SIG-M5 treated with dmso at 0.1 percent for 504 hours (cell line): ENCODE measurements around the gene POLG2.
"Not testable (repeated sequence)": the region's sequence is repeated elsewhere in the genome, so short reads cannot be mapped to it uniquely, and the experiment has no call there.

ENCODE experiments used
- DNase-seq: peaks from one replicate; lab custom pipeline; 2025; ENCODE audit not compliant: unreplicated experiment; lab: John Stamatoyannopoulos, UW

Gene POLG2

DNA sequence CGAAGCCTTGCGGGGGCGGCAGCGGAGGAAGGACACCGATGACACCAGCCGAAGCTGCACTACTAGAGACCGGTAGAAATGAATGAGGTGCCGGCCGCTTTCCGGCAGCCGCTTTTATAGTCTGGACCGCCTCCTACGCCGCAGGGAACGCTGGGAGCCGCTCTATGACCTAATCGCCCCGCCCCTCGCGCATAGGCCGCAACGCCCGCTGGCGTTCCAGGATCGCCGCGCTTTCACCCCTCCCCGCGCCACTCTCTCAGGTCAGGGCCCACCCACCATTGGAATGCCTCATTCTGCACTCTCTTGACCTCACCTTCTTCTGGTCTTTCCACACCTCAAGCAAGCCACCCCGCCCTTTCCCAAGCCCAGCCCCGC lies 9.3 kb upstream of the POLG2 start, which contains the start of gene DDX5:
Gene DDX5, minus strand, starts transcription at position 89 of the 375 bp plus-strand sequence. CDS start 170 bp downstream, outside the sequence.
- peak; percentile 100 for DNase-seq

DNA sequence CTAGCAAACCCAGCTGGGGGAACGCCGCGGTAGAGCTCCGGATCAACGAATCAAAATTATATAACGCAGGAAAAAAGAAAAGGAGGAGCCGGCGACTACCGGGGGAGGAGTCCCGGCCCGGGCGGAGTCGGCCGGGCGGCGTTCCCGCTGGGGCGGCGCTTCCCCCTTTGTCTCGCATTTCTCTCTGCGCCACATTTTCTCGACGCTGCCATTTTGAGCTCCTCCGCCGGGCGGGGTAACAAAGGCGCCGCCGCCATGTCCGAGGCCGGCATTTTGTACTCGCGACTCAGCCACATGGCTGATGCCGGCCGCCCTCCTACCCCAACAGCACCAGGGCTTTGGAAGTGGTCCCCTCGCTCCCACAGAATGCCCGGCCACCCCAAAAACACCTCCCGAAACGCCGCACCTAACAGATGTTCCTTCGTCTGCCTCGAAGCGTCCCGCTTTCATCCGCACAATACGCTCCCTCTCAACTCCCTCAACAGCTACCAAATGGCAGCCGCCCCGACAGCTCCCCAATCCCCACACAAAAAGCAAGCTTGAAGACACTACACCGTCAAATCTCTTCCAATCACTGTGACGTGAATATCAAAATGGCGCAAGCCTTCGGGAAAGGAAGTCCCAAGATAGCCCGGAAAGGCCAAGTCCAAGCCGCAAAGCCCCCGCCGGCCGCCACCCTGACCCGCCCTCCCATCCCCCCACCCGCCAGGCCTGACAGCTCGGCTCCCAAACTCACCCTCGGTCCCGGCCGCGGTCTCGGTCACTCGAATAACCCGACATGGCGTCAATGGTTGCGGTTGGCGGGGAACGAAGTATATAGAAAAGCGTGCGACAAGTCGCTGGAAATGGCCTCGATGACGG lies 8.7 kb upstream of the POLG2 start:
- peak; percentile 87 for DNase-seq

DNA sequence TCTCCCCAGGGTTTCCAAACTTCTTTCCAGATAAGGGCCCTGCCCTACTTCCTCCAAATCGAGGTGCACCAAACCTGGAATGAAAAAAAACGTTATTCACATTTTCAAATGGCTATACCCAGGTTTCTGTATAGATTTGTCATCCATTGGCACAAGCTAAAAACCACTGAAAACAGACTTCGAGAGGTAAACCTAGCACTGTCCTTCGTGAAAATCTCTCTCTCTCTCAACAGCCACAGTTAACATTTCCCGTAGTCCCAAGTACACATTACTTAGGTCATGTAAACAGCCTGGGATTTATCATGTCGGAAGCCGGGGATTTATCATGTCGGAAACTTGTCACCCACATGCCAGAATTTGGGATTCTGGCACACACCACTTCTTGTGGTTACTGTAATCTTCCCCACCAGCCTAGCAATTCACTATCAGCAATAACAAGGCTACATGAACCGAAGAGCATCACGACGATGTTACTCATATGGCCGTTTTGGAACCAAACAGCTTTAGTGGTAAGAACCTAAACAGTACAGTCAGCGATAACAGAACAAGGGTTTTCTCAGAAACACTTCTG lies 8.0 kb upstream of the POLG2 start:
- no peak for DNase-seq

DNA sequence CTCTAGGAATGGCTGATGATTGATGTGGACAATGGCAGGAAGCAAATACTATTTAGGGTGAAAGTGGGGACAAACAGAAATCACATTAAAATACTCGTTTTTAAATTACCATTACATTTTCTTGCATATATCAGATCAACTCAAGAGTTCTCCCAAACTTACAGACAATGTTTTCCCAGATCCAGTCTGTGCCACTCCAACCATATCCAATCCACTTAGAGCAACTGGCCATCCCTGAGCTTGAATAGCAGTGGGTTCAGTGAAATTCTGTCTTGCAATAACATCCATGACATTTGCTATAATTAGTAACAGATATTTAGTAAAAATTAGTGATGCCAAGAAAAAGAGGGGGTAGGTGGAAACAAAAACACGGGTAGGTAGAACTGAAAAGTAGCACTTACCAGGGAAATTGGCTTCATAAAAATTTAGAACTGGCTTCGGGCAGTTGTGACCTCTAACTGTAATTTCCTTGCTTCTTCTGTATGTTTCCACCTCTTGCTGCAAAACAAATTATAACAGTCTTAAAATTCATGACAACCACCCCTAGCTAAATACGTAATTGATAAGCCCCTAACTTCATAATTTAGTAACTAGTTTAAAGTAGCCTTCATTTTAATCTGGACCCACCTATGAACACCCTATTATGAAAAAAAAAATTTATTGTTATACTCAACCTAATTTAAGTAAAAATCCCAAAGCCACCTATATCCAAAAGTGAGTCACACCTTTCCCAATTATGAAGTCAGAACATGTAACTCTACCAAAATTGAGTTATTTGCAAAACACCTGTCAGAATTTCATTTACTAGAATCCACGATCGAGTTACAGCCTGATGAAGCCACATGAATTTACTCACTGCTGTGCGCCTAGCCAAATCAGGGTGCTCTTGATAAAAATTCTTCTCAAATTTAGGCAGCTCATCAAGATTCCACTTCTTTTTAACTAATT lies 7.2 kb upstream of the POLG2 start:
- DNase-seq = no peak

DNA sequence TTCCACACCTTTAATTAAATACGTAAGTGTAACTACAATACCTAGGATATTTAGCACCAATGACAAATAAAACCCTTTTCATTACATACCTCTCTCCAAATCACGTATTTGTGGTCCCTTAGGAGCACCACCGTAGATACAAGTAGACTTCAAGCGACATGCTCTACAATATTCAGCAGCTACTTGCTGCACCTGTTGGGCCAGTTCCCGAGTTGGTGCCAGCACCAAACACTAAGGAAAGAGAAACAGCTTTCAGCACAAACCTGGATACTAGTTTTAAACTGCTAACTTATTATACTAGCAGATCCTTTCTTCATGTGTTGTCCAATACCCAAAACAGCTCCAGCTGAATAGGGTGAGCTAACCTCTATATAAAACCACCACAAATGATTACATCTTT lies 6.5 kb upstream of the POLG2 start:
- no peak for DNase-seq

DNA sequence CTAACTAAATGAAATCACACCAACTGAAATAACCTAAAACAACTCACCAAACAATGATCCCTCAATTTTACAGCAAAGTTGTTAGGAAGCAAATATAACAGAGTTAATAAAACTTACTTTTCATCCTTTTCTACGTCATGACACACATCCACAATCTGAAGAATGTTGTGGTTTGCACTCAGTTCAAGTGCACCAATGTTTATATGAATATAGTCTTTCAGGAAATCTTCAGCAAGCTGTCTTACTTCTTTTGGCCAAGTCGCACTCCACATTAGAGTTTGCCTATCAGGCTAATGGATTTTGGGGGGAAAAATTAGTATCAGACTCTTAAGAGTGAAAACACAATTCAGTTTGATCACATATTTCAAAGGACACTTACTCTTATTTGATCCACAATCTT lies 6.0 kb upstream of the POLG2 start:
- no peak for DNase-seq

DNA sequence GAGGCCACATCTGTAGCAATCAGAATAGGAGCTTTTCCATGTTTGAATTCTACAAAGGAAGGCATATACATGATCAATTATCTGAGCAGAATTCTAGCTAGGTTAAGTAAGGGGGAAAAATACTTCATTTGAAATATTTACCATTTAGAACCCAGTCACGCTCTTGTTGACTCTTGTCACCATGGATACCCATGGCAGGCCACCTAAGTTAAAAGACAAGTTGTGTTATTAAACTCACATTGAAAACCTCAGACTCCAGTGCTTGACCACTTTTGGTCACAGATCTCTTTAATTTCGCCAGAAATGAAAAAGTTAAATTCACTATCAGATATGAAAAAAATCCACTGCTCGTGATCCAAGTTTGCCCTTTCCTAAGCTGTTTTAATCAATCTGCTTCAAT lies 5.2 kb upstream of the POLG2 start:
- no peak for DNase-seq

DNA sequence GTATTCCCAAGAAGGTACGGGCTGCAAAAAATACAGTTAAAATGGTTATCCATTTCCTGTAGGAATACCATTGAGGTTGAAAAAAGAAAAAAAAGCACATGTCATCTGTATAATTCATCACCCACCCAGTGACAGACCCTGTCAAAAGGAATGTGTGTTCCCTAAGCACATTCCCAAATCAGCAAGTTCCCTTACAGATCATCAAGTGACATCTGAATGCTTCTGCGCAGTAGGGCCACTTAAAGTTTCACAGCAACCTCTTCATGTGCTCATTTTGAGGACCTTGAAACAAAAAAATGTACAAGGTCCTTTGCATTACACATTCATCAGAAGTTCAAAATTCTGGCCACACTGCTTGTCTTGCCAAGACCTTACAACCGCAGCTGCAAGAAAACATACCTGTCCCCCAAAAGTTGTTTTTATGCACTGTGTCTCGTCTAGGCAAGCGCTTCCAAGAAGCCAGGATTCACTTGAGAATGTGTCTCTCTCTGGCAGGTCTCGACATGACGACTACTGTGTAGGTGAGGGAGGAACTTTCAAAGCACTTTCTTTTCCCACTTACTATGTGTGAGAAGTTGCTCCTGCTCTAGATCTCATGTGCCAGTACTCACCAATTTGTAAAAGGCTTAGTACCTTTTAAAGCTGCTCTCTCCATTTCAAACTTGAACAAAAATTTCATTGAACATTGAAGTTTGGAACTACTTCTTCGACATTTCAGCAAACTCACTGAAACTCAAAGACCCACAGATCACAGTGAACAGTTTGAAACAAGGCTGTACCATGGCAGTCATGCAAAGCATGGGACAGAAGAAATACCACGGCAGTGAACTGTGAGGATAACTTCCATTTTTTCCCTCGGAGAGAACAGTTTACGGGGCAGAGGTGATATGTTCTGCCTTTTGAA lies 4.3 kb upstream of the POLG2 start:
- no peak for DNase-seq

DNA sequence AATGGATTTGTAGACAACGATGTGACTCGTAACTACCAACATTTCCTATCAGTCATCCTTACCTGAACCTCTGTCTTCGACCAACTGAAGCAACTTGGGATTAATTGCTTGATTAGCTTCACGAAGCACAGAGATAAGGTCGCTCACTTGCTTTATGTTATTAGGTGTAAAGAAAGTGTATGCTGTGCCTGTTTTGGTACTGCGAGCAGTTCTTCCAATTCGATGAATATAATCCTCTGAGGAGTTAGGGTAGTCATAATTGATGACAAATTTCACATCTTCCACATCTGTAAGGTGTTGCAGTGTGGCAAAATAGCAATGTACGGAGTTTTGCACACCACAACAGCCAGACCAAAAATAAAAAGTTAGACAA lies 3.6 kb upstream of the POLG2 start:
- DNase-seq = no peak

DNA sequence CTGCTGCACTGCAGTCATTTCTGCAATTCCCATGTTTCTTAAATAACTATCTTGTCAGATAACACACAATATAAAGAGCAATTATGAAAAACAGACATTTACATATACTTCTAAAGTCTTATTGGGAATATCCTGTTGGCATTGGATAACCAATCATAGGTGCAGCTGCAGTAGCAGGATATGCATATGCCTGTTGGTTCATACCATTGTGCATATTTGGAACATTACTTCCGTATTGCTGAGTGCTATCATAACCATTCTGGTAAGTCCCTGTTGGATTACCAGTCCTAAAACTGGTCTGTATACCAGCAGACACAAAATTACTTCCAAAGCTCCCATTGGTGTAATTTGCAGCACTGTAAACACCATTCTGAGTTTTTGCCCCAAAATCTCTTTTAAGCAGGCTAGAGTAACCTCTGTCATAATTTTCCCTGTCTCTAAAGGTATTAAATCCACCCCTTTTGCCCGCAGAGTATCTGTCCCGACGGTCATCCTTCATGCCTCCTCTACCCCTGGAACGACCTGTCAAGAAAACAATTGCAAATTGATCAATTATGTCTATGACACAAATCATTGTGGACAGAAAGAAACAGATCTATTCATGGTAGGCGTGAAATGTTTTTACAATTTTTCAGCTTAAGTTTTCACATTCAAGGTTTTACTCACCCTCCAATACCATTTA lies 3.1 kb upstream of the POLG2 start:
- DNase-seq = no peak

DNA sequence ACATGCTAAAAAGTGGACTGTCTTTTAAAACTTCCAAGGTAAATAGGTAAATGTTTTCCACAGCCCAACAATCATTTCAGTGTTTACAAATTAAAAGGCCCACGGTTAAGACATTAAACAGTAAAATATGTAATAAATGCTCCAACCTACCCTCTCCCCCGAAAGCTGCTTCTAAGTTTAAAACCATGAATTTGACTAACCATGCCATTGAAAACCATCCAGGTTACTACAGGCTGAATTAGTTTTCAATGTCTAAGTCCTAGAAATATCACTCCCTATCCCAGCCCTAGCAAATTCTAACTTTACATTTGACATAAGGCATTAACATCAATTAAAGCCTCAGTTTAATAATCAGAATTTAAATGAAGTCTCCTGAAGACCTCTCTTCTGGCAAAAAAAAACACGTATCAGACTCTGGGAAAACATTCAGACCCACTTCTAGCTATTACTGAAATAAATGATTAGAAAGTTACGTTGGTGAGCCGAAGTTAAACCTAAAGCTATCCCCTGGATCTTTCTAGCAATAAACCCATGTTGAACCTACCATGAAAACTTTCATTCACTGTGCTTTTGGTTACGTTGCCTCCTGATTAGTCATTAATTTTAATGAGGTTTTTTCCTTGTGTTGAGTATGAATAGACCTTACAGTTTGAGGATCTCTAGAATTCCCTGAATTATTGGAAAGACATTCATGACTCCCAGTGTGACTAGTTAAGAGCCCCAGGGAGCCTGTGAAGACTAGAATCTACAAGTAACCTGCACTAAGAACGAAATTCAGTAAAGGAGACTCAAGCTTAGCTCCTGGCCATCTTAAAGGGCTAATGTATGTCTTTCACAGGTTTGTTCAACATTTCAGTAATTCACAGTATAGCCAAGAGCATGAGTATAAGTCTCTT lies 1.7 kb upstream of the POLG2 start:
- no peak for DNase-seq

DNA sequence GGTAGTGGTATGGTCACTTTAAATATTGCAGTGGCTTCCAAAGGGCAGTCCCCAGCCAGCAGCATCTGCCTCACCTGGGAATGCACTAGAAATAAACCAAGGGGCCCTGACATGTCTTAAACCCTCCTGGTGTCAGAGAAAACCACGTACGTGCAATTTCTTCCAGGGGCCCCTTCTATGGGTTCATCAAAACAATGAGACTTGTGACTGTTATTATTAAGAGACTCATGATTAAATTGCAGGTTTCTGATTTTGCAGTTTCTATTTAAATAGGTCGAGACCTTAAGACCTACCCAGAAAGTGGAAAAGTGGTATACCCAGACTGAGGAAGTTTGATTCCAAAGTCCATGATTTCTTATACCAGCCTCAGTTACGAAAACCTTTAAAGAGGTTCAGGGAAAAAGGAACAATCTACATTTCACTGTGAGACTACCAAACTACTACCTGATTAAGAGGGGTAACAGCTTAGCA lies 746 bp upstream of the POLG2 start:
- no peak for DNase-seq

DNA sequence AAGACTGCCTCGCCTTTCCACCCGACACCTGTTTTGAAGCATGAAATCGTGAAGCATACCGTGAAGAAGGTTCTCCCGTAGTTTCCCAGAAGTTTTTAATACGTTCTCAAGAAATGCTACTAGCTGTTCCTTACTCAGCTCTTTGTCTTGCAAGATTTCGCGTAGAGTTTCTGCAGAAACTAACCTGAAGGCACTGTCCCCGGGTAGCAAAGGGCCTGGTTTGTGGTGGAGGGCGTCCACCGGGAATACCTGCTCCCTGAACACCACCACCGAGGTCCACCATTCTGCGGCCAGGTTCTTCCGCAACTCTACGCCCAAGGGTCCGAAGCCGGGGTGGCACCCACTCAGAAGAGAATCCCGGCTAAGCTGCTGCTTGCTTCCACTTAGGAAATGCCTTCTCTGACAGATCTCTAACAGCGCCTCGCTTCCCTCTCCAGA lies 487 bp downstream of the POLG2 start:
- peak; percentile 87 for DNase-seq

DNA sequence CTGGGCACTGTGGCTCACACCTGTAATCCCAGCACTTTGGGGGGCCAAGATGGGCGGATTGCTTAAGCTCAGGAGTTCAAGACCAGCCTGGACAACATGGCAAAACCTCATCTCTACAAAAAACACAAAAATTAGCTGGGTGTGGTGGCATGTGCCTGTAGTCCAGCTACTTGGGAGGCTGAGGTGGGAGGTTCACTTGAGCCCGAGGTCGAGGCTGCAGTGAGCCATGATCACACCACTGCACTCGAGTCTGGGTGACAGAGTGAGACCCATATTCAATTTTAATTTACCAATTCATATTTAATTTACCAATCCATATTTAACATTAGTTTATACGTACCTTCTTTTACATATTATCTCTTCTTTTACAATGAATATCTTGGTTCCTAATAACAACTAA lies 1.6 kb downstream of the POLG2 start:
- not testable (repeated sequence) for DNase-seq

DNA sequence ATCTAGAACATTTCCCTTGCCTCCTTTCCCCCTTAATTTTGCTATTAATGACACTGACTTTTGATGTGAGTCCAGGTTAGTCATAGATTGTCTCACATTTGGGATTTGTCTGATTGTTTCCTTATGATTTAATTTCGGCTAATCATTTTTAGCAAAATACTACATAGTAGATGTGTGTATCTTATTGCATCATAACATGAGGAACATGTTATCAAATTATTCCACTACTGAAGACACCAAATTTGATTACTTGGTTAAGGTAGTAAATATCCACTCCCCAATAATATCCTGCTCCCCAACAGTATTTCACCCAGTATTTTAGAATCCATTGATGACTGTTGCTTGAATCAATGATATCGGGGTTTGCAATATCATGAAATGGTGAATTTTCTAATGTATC lies 2.7 kb downstream of the POLG2 start:
- DNase-seq = no peak

DNA sequence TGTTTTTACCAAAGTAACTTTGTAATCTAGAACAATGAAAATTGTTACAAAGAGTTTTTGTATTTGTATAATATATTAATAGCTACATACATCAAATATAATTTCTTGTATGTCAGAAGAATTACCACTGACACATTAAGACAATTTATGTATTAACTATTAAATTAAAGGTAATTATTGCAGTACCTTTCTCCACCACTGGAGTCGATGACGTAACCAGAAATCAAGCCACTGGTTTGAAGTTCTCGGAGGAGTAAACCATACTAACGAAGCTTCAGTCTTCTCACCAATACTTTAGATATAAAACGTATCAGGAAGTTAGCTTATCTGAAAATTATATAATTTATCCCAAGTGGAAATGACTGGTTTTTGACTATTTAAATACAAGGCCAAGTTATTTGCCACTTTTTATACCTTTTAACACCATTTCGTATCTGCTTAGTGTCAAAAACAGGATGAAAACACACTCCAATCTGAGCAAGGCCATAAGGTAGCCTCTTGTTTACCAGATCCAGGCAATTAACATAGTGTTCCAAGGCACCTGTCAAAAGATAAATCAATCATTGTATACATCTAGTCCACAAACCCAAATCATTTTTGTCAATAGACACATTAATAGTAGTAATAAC lies 4.3 kb downstream of the POLG2 start:
- no peak for DNase-seq

DNA sequence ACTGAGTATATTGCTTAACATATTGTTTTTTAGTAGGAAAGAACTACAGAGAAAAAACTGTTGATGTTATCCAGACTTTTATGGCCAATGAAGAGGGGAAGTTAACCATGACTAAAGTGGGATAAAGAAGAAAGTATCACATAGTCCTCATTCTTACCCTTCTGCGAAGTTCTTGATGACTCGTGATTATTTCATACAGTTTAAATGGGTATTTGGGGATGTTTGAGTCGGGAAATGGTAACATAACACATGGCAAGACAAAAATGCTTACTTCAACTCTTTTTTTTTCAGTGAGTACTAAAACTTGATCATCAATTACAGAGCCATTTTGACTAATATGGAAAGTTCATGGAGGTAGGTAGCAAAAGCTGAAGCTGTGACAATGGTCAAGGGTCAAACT lies 4.9 kb downstream of the POLG2 start:
- no peak for DNase-seq
